GM19240 (cell line): Measurements from ENCODE around the gene SLC46A3.
"Not testable (repeated sequence)": the region's sequence is repeated elsewhere in the genome, so short reads cannot be mapped to it uniquely, and the experiment has no call there.

Experiments
- DNase-seq: peaks from one replicate; pipeline ENCODE4 v3.0.0; 2011; ENCODE audit warnings: low spot score; ENCODE audit not compliant: insufficient read length

SLC46A3 gene

DNA sequence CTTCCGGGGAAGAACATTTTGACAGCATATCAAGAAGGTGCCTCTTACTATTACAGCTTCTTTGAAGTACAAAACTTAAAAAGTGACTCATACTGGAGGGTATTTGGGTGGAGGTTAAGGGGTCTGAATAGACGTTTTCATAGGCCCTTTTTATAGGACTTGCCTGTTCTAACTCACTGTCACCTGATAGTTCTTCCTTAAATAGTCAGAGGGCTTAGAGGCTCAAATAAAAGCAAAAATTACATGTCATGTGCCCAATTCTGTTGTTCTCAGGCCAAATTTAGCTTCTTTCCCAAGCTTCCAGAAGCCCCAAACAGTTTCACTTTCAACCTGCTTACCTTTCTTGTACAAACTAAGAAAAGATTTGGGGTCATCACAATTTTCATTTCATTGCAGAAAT, 16.1 kb upstream of the SLC46A3 start:
- no peak for DNase-seq

DNA sequence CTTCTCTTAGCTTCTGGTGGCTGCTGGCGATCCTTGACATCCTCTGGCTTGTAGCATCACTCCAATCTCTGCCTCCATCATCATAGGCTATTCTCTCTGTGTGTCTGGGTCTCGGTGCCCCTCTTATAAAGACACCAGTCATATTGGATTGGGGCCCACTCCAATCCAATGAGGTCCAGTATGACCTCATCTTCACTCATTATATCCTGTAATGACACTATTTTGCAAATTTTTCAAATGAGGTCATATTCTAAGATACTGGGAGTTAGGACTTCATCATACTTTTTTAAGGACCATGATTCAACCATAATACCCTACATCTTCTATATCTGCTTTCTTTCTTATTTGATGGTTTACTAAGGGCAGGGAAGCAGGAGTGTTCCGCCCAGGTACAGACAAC, 12.0 kb upstream of the SLC46A3 start:
- DNase-seq, result no peak

- no peak for DNase-seq
These were observed 10.8 kb upstream of the SLC46A3 start for GRCh38 chr13:28729541-28729940.

DNA sequence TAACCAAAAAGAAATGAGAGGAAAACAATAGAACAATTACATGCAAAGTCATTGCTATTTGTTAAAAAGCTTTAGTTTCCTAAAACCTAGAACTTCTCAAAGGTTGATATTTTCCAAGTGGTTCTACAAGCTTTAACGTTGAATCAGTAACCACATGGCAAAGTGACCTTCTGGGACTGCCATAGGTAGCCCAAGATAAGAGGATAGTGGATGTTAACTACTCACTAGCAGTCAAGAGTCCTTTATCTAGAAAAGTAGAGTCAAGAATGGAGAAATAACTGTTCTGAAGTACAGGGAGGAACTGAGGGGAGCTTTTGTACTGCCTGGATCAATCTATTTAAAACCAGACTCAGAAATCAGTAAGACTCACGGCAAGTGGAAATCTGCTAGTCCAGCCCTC, 9.9 kb upstream of the SLC46A3 start:
- DNase-seq, result no peak

DNA sequence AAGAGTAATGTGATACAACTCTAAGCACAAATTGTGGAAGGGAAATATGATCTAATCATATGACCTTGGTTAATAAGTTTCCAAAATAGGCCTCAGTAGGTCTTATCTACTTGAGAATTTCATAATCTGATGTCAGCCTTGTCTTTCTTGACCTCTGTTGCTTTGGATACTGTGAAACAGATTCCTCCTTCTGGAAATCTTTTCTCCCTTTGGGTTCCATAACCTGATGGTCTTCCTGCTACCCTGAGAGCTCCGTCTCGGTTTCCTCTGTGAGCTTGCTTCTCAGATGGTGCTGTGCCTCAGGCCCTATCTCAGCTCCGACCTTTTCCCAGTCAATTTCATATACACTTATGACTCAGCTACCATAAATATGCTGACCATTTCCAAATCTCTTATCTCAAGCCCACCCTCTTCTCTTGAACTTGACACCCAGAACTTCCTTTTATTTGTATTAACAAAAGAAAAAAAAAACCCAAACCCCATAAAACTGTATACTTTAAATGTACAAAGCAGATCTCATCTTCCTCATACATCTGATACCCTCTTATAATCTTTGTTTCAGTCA, 6.4 kb upstream of the SLC46A3 start:
- no peak for DNase-seq

- DNase-seq, result no peak
These were observed 5.0 kb upstream of the SLC46A3 start for GRCh38 chr13:28723806-28724205.

DNA sequence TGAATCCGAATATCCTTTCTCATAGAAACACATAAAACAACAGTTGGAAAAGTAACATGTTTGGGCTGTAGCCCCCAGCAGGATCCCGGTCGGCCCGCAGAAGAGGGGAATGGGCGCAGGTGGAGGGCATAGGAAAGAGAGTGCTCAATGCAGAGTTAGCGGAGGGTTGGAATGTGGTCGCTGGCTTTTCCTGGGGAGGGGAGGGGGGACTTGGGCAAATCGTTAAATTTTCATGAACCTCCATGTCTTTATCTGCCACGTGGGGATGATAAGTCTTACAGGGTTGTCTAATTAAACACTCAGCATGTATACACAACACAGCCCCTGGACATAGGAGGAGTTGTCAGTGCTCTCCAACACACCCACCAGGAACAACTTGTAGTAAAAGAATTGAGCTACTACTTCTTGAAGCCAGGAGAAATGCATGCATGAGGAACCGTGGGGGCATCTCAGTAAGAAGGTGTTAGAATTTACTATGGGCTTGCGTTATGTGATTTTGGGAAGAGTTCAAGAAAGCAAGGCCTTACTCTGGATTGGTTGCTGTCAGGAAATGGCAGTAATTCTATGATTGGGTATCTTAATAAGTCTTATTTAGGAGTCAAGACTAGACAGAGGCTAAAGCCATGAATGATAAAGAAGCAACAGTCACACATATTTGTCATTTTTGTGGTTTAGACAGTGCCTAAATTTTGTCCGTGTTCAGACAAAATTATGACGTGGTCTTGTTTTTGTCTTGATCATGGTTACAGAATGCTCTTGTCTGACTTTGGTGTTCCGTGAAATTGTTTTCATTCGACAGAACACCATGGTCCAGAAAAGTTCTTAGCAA, 671 bp upstream of the SLC46A3 start:
- DNase-seq, result no peak

DNA sequence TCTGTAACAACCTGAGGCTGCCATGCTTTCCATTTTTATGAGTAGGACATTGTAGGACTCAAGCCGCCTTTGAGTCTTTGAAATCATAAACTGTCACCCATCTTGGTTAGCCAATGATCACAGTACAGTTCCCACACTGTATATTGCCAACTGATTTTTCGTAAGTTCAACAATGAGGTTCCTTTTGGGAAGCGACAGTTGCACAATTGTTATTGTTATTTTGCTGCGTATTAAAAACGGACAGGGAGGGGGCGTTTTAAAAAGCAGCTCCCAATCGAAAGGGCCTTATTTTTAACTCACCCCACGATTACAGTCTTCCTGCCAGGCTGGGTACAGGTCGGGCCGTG, 601 bp downstream of the SLC46A3 start:
- no peak for DNase-seq

DNA sequence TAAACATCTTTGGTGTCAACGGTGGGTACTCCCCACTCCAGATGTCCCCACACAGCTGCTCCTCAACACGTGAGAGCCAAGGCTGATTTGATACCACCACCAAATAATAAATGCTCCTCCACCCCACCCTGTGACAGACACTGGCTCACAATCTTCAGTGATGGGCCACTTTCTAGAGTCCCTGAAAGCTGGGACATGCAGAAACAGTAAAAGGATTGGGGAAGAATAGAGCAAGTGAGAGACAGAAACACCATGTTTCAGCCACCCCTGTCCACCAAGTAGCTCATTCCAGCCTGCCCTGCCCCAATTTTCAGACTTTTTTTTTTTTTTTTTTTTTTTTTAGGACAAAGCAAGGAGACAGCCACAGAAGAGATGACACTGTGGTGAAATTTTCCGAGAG, 1.6 kb downstream of the SLC46A3 start:
- DNase-seq, result no peak

DNA sequence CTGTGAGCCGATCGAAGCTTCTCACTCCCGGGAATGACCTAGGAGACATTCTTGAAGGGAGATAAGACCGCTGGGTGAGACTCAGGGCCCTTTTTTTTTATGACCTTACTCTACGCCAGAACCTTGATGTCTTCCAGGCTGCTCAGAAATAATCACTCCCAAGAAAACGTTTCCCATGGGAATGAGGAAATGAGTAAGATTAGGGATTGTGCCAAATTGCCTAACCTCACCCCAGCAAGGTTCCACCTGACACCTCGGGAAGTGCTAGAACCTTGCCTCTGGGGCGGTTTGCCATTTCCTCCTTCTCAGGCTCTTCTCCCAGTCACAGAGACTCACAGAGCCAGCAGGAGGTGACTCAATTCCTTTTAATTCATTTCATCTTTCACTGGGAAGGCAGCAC, 2.3 kb downstream of the SLC46A3 start:
- no peak for DNase-seq

DNA sequence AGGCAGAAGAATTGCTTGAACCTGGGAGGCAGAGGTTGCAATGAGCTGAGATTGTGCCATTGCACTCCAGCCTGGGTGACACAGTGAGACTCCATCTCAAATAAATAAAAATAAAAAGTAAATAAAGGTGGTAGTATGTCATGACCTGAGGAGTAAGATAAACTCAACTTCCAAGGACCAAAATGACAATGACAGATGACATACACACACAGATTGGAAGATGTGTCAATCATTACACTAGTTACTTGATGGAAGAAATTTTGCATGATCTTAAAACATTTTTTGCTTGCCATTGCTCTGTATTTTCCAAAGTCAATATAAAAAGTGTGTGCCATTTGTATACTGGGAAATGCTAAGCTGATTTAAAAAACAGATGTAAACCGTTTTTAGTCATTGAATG, 4.1 kb downstream of the SLC46A3 start:
- no peak for DNase-seq

GRCh38 chr13:28710161-28710560, 8.6 kb downstream of the SLC46A3 start:
- DNase-seq, result no peak

- no peak for DNase-seq
These were observed 10.9 kb downstream of the SLC46A3 start for GRCh38 chr13:28707629-28708427.

DNA sequence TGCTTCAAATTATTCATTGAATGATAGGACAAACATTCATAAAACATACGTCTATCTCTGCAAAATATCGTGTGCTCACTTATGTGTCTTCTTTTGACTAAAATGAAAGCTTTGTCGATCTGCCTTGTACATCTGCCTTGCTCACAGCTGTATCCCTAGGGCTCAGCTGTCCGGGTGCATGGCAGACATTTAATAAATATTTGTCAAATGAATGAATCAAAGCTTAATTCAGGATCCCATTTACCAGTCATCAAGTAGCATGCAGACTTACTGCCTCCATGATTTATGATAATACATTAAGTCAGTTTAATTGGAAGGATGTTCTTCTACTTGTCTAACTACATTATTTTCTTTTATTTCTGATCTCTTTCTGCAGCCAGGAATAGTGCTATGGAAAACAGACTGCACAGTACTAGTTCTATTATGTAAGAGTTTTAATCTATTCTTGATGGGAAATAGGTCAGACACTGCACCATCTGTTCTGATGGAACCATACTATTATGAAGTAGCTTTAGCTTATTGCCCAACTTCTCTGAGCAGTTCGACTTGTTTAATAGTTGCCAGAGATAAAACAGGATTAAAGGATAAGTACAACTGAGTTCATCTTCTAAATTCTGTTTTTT, 13.2 kb downstream of the SLC46A3 start:
- no peak for DNase-seq

DNA sequence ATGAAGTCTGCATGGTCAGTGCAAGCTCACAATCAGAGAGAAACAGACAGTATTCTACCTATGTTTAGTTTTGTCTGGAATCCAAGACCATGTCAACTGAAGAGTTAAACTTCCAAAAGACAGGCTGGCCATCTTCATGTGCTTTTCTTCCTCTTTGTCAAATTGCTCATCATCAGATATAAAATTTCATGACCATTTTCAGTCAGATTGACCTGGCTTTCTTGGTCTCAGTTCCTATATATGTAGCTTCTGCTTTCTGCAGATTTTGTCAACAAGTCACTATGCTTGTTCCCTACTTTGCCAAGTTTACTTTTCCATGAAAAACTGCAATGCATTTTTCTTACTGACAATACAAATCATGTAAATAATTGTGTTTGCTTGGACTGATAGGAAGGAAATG, 13.9 kb downstream of the SLC46A3 start:
- no peak for DNase-seq

DNA sequence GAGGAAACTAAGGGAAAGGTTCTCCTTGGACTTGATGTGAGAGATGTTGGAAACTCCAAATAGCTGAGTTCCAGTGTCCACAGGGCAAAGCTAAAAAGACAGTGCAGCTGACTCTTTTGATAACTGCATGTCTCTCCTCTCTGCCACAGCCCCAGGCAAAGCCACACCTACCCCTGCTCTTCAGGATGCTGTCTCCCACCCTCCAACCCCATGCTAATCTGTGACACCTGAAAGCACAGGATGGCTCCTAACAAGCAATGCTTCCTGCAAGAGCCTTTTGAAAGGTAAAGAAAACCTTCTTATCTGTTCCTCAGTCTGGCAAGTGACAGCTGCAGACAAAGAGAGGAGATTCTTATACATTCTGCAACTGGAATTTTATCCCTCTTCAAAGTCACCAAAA, 14.5 kb downstream of the SLC46A3 start:
- DNase-seq, result no peak

- no peak for DNase-seq
These were observed 19.5 kb downstream of the SLC46A3 start for GRCh38 chr13:28699246-28699645.

- DNase-seq, result no peak
These were observed 21.3 kb downstream of the SLC46A3 start for GRCh38 chr13:28697441-28697840.

- DNase-seq, result not testable (repeated sequence)
These were observed 24.9 kb downstream of the SLC46A3 start for GRCh38 chr13:28693605-28694491.

- no peak for DNase-seq
These were observed 32.9 kb downstream of the SLC46A3 start for GRCh38 chr13:28685892-28686291.

- no peak for DNase-seq
These were observed 33.7 kb downstream of the SLC46A3 start for GRCh38 chr13:28685114-28685513.
